Activated effector memory CD4-positive, alpha-beta T cell treated with anti-CD3 and anti-CD28 coated beads, Interleukin-2, amount 50 U/mL, for 16 hours (primary cell): ENCODE data around the gene UBE3D.
"Not testable (repeated sequence)": the region's sequence is repeated elsewhere in the genome, so short reads cannot be mapped to it uniquely, and the experiment has no call there.

Experiments
- DNase-seq: peaks from one replicate; pipeline ENCODE4 v3.0.0-alpha.2; 2020

UBE3D gene

DNA sequence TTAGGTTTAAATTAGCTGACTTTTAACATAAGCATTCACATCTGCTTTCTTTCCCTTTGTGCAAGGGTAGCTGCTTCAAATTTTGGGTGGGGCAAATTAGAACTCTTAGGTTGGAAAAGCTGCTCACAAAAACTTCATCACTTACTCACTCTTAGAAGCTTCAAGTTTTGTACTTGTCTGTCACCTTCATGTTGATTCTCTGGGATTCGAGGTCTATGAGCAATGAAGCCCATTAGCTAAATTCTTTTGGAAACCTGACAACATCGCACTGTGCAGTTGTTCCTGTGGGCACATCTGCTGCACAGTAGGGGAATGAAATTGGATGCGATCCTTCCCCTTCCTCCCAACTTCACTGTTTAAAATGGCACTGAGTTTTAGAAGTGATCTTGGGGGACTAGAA, 156.1 kb downstream of the UBE3D start:
- no peak for DNase-seq

DNA sequence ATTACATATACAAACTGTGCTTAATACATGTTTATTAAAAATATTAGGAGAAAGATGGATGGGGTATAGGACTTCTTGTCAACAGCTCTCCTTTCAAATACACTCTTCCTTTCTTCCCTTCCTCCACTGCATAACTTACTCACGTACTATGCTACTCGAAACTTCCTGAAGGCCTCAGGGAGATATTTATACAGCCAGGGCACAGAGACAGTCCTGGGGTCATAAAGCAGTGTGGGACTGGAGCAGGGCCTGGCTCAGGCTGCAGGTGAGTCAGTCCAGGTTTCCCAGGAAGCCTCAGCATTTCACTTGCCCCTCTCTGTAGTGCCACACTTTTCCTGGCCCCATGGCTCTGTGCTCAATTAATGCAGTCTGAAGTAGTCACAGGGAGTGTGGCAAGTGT, 157.0 kb downstream of the UBE3D start:
- no peak for DNase-seq

DNA sequence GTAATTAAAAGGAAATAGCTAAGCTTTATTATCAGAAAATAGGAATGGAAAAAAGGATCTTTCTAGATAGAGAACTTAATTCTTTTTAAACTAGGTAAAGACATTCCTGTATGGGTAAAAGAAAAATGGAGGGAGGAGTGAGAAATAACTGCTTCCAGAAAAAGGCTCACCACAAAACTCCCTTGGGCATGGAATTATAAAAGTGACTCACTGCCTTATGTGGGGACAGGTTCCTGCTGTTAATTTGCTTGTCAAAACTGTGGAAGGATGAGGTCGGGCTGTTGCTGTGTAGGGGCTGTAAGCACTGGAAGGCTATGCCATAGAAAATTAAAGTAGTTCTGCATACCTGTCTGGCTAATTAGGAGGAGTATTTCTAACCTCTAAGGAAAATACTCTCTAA, 158.7 kb downstream of the UBE3D start:
- DNase-seq = no peak

DNA sequence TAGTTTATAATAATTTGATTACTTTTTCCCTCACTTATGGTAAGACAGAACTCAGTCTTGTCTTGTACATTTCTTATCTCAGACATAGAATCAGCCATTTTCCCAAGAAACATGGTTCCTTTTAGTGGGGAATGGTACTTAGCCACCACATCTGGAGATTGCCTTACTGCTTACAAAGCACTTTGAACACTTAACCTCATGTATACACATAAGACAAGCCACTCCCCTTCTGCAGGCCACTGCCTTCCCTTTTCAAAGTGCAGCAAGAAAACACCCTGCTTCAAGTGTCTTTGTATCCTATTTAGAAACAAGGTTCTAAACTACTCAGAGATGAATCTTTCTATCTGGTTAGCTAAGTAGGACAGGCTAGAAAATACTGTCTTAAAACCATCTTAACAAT, 159.2 kb downstream of the UBE3D start:
- no peak for DNase-seq

DNA sequence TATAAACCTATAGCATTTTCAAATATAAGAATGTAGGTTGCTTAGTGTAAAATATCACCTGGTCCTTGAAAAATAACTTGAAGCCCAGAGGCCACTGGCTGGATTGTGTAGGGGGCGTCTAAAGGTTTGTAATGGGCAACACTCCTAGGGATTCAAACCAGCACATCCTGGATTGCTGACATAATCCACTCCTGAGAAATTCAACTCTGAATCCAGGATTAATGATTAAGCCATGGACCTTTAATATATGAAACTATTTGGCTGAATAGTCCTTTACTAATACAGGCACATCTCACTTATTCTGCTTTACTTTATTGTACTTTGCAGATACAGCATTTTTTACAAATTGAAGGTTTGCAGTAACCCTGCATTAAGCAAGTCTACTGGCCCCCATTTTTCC, 160.8 kb downstream of the UBE3D start:
- DNase-seq = no peak

DNA sequence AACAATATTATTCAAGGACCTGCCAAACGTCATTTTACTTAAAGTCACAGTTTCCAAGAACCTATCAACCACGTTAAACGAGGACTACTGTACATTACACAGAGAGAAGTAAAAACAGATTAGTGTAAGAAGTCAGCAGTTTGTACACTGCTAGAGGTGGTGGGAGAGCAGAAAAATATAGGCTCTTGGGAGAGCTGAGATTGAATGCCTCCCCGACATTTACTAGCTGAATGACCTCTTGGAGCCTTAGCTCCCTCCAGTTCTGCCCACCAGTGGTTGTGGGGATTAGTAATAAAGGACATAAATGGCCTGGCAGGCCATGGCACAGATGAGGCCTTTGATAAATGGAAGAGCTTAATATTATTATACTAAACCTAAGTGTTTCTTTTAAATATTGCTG, 161.4 kb downstream of the UBE3D start:
- DNase-seq = no peak

DNA sequence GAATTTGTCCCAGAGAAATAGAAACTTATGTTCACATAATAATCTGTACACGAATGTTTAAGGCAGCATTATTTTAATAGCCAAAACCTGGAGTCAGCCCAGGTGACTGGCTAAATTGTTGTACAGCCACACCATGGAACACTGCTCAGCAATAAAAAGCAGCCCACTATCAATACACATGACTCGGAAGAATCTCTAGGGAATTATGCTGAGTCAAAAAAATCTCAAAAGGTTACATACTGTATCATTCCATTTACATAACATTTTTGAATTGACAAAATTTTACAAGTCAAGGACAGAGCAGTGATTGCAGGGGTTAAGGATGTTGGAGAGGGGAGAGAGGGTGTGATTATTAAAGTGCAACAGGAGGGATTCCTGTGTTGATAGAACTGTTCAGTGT, 163.4 kb downstream of the UBE3D start:
- DNase-seq = no peak

DNA sequence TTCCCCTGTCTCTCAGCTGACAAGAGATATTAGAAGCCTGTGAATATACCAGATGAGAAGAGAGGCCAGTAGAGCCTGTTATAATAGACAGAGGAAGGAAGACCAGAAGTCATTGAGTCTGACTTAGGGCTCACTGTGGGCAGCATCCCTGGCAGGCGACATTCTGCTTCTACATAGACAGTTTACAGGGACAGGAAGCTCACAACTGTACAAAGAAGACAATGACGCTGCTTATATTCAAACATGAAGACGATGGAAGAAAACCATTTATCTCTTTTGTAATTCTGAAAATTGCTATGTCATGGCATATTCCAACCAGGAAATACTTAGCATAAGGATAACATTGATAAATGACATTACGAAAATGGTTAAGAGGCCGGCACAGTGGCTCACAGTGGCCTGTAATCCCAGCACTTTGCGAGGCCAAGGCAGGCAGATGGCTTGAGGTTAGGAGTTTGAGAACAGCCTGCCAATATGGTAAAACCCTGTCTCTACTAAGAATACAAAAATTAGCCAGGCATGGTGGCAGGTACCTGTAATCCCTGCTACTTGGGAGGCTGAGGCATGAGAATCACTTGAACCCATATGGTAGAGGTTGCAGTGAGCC, 170.9 kb downstream of the UBE3D start:
- no peak for DNase-seq

DNA sequence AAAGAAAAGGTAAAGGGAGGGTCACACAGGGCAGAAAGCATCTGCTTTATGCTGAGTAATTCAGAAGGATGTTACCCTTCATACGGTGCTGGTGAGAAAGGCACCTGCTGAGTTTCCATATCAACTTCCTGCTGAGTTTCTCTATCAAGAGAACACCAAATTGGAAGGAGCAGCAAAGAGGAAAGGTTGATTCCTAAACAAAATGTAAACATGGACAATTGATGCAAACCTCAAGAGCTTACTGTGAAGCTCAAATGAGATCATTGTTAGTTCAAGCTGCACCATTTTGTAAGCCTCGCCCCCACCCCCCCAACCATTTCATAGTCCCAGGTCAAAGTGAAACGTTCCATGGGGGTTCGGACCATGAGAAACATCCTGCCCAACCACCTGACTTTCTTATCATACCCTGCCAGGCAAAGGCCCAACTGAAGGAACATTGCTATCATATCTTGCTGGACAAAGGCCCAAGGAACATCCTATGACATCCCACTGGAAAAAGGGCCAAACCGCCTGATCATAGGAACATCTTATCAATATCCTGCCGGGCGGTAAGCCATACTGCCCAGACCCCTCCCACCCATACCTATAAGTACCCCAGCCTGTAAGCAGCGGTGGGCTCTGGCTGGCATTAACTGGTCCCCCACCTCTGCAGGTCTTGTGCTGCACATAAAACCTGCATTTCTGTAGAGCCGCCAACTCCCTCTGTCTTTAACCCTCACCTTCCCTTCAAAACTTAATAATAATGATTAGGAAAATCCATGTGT, 171.6 kb downstream of the UBE3D start:
- DNase-seq = no peak

DNA sequence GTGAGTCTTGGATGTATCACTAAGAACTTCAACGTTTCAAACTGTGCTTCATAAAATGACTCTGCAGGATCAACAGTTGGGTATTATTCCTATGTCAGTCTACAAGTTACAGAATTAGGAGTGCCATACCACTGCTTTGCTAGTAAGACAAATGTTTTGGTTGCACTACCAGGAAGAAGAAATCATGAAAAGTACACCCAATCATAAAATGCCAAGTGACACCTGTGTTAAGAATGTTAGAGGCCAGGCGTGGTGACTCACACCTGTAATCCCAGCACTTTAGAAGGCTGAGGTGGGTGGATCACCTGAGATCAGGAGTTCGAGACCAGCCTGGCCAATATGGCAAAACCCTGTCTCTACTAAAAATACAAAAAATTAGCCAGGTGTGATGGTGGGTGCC, 174.1 kb downstream of the UBE3D start:
- not testable (repeated sequence) for DNase-seq

DNA sequence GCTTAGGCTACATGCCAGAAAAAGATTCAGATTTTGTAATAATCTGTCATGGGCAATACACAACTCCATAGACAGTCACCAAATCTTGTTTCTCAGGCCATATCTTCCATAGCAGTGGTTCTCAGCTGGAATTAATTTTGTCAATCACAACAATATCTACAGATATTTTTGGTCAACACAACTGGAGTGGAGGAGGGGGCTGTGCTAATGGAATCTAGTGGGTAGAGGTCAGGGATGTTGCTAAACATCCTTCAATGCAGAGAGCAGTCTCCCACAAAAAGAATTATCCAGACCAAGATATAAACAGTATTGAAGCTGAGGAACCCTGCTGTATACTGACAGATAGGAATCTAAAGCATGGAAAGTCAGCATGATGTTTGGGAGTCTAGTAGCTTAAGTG, 174.6 kb downstream of the UBE3D start:
- no peak for DNase-seq

DNA sequence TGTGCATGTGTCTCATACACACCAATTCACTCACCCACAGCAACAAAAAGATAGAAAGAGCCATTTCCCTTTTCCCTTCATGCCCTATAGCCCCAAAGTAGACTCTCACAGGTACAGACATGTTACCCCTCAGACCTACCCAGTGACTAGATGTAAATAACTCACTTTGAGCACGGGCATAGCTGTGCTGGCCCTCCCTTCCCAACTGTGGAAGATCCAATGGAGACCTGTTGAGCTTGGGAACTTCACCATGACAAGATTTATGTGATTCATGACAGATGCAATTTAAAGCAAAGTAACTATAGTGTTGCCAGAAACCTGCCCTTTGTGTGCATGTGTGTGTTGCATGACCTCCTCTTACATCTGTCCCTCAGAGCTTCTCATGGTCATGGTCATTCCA, 175.4 kb downstream of the UBE3D start:
- DNase-seq = no peak

DNA sequence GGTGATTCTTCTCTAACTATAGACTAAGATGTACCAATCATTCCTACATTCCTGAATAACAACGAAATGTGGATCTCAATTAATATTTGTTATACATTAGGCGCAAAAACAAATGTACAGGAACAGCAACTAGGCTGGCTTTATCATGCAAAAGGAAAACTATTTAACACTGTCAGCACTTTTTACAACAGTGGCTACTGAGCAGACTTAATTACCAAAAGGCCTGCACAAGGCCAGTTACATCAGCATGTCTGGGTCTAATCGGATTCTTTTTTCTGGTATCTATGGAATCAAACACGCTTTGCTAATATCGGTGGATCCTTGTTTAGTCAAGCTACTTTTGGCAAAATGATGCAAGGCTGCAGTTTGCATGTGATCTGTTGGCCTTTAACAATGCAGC, 176.5 kb downstream of the UBE3D start:
- DNase-seq = no peak

DNA sequence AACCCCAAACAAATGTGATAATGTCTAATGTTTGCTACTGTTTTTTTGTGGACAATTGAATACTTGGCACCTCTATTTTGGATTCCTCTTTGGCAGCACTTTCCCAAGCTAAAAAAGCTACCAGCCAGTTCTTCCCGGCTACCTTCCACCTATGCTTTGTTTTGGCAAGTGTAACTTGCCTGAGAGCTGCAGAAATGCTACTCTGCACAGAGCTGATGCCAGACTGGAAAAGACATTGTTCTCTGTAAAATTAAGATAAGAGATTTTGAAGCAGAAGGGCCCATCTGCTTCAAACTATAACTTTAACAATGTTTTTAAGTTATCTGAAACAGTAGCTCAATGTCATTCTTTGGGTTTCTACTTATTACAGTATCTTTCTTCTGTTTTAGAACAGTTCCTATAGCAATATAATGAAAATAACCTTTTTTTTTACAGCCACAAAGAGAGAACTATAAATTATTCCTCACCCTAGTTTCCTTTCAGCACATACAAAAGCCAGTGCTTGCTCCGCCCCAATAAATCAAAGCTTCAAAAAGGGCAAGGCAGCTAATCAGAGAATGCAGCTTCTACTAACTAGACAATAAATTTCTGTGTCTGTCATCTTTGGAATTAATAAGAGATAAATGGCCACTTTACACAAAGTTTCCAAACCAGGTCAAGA, 183.1 kb downstream of the UBE3D start:
- DNase-seq = no peak

DNA sequence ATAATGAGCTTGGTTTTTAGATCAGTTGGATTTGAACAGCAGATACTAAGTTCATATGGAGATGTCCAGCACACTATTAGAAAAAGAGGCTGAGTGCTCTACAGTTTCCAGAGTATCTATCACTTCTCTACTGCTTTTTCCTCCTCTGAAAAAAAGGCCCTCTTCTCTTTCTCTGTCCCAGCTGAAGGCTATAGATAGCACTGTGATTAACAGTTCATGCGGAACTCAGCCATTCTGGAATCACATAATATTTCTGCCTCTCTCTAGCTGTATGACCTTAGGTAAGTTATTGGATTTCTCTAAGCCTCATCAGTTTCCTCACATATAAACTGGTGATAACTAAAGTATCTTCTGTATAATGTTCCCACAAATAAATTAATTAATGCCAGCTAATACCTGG, 184.1 kb downstream of the UBE3D start:
- no peak for DNase-seq

DNA sequence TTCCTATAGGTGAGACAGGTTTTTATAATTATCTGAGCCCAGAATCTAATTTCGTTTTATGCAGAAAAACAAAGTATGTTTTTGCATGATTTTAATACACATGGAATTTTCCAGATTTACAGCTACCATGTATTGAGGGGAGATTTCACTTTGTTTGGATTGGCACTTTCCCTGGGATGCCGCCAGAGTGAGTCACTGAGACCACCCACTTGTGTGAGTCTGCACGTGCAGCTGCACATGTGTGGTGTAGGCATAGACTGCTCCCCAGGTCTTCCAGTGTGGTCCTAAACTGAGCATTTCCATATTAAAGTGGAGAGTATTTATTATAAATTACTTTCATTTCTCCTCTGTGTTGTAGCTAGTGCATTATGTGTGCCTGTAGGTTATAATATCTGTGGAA, 186.8 kb downstream of the UBE3D start:
- DNase-seq = no peak

DNA sequence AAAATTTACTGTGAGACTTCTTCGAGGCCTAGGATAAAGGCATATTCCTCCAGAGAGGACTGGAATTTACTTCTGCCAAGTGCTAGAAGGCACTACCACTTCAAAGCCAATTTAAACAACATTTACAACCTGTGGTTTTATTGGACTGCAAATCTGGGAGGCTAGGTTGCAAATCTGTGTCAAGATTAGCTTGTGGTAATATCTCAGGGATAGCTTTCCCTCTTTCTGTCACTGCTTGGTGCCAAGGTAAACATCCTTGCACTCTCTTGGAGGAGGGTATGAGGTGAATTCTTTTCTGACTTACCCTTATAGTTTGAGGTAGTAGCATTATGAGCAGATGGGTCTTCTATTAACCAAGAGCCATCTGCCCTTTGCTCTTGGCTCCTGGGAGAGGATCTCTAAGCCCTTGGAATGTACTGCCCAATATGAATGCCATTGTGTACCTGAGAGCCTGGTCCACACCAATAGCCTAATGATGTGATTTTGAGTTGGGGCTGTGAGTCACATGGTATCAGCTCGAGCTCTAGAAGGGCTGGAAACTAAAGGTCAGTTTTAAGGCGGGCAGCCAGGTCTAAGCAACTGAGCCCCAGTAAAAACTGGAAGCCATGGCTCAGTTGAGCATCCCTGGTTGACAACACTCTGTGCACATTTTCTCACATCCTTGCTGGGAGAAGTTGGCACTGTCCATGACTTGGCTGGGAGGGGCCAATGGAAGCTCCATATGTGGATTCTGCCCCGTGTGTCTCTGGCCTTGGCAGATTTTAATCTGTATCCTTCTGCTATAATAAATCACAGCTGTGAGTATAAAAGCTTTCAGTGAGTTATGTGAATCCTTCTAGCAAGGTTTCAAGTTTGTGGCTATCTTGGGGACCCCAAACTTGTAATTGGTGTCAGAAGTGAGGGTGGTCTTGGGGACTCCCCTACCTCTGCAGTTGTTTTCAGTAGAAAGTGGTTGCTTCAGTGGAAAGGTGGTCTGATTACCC, 188.1 kb downstream of the UBE3D start:
- DNase-seq = no peak

DNA sequence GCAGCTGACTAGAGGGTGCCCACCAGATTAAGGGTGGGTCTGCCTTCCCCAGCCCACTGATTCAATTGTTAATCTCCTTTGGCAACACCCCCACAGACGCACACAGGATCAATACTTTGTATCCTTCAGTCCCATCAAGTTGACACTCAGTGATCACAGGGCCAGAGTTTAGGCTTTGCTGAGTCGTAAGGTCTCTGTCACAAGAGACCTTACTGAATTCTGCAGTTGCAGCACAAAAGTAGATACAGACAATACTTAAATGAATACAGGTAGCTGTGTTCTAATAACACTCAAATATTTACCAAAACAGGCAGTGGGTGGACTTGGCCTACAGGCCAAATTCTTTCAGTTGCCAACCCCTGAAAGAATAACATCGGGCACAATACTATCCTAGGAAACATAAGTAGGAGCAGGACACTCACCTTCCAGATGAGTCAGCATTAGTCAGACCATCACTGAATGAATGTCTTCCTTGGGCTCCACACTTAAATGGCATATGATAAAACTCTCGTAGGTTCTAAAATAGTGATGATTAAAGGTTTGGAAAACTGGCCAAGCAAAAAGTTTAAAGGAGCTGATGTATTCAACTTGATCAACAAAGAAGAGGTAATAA, 190.0 kb downstream of the UBE3D start:
- no peak for DNase-seq

DNA sequence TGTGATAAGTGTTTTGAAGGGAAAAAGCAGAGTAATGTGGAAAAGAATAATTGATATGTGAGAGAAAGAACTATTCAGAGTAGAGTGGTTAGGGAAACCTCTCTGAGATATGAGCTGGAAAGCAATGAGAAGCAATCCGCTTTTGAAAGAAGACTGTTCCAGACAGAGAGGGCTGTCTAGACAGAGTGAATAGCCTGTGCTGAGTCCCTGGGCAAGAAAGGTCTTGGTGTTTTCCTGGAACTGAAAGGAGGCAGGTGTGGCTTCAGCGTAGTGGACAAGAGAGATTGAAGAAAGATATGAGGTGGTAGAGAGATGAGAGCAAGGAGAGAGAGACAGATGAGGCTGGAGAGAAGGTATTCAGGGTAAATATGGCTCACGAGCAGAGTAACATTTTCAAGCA, 190.8 kb downstream of the UBE3D start:
- DNase-seq = no peak

DNA sequence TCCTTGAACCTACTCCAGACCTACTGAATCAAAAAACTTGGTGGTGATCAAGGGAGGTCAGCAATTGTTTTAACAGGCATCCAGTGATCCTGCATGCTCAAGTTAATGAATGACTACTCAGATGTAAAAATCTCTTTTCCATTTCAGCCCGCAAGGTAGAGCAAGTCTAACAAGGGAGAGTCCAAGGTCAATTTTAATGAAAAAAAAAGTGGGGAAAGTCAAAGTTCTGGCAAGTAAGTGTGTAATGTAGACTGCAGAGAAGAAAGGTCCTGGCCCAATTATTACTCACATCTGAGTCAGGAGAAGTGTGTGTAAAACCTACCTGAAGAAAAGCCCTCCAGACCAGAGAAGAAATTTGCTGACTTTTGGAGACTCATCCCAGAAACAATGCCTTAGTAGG, 193.5 kb downstream of the UBE3D start:
- DNase-seq = no peak

DNA sequence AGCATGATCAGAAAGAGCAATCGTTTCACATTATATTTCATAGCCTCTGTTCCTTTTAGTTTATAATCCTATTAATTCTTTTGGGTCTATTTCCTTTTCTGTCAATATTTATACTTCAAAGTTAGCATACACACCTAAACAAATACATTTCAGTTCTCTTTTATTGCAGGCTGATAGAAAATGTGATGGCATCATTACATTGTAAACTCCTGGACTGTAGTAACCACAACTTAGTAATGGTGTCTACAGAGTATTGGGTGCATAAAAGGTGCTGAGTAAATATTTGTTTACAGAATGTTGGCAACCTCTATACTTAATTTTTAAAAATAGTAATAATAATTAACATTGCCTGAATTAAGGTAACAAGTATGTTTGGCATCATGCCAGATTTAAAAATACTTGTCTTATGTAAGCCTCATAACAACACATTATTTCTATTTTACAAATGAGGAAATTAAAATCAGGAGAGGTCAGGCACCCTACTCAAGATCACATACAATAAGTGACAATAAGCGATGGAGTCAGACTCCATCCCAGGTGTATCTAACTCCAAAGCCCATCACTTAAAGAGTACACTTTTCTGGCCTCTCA, 195.0 kb downstream of the UBE3D start:
- no peak for DNase-seq

DNA sequence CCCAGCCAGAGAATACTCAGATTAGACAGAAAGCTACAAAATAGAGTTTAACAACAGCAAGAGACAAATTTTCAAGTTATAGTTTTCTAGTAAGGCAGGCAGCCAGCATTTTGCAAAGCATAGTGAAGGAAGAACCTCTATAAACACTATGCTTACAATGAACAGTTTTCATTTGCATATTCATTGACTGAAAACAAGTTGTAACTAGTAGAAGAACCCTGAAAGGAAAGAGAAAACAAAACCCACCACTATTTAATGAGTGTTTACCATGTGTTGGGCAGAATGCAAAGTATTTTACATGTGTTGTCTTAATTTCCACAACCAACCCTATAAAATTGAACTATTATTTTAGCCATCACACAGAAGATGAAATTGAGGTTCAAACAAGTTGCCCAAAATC, 196.1 kb downstream of the UBE3D start:
- no peak for DNase-seq
